Loucy (cell line): Measurements from ENCODE around the gene STK33.

Experiments used
- H2AFZ ChIP-seq: fragments of 200-600 bp; sonication (generic); 2 replicates; pipeline ENCODE4 v1.6.0; 2016; ENCODE audit warnings: antibody characterized with exemption, mild to moderate bottlenecking, low read length, moderate library complexity
- H3F3A ChIP-seq: fragments of 200-600 bp; 2 replicates; pipeline ENCODE4 v1.6.0; 2016; ENCODE audit warnings: antibody characterized with exemption, low read depth, mild to moderate bottlenecking
- H3K27me3 ChIP-seq: fragments of 200-600 bp; sonication (generic); 2 replicates; pipeline ENCODE4 v1.6.1; 2014; ENCODE audit warnings: low read length, mild to moderate bottlenecking; ENCODE audit not compliant: insufficient read depth, poor library complexity, severe bottlenecking
- H3K36me3 ChIP-seq: fragments of 200-600 bp; sonication (generic); 2 replicates; pipeline ENCODE4 v1.6.1; 2016; ENCODE audit warnings: low read length; ENCODE audit not compliant: insufficient read depth
- H3K4me1 ChIP-seq: fragments of 200-600 bp; sonication (generic); 2 replicates; pipeline ENCODE4 v1.5.1; 2014; ENCODE audit warnings: low read length, mild to moderate bottlenecking; ENCODE audit not compliant: insufficient read depth, poor library complexity, severe bottlenecking
- H3K4me2 ChIP-seq: fragments of 200-600 bp; sonication (generic); 2 replicates; pipeline ENCODE4 v1.6.0; 2014; ENCODE audit warnings: antibody characterized with exemption, low read length, low read depth, mild to moderate bottlenecking; ENCODE audit not compliant: poor library complexity, severe bottlenecking
- H3K4me3 ChIP-seq: fragments of 200-600 bp; sonication (generic); 2 replicates; pipeline ENCODE4 v1.5.1; 2014; ENCODE audit warnings: low read length, mild to moderate bottlenecking, mixed read lengths; ENCODE audit not compliant: poor library complexity, severe bottlenecking
- H3K79me2 ChIP-seq: fragments of 200-600 bp; sonication (generic); 2 replicates; pipeline ENCODE4 v1.6.1; 2014; ENCODE audit warnings: low read length; ENCODE audit not compliant: insufficient read depth
- H3K9ac ChIP-seq: fragments of 200-600 bp; sonication (generic); 2 replicates; pipeline ENCODE4 v1.6.0; 2014; ENCODE audit warnings: mild to moderate bottlenecking, low read depth, low read length, moderate library complexity; ENCODE audit not compliant: poor library complexity, severe bottlenecking
- H3K9me2 ChIP-seq: fragments of 200-600 bp; sonication (generic); replicated peaks from 2 replicates; pipeline ENCODE4 v1.6.1; 2016; ENCODE audit warnings: low read depth, low read length, mixed read lengths
- H3K9me3 ChIP-seq: fragments of 200-600 bp; sonication (generic); 2 replicates; pipeline ENCODE4 v1.6.1; 2014; ENCODE audit warnings: mild to moderate bottlenecking, antibody characterized with exemption, low read length, low read depth; ENCODE audit not compliant: insufficient read depth
- H4K20me1 ChIP-seq: fragments of 200-600 bp; sonication (generic); 2 replicates; pipeline ENCODE4 v1.6.0; 2014; ENCODE audit warnings: antibody characterized with exemption, low read length, mild to moderate bottlenecking; ENCODE audit not compliant: insufficient read depth, poor library complexity, severe bottlenecking
- CTCF ChIP-seq: fragments of 200-600 bp; sonication (generic); conservative IDR thresholded peaks from 2 replicates; pipeline ENCODE4 v1.5.1; 2014; ENCODE audit warnings: mild to moderate bottlenecking, antibody characterized with exemption, low read length
- EZH2phosphoT487 ChIP-seq: fragments of 200-600 bp; IDR thresholded peaks from 2 replicates; pipeline ENCODE4 v1.6.1; 2018; ENCODE audit warnings: antibody characterized with exemption, mild to moderate bottlenecking, moderate library complexity, borderline replicate concordance

The STK33 gene

GRCh38 chr11:8345179-8345578, 248.8 kb downstream of the STK33 start:
- H3K9me2 ChIP-seq = no peaks in the 10 kb centered on the region
- H3K27me3 ChIP-seq = no peaks in the 10 kb centered on the region
- no peaks in the 10 kb centered on the region for H3K79me2 ChIP-seq
- H3F3A ChIP-seq = no peaks in the 10 kb centered on the region
- H3K4me1 ChIP-seq = peaks cover 5% of the 10 kb centered on the region
- no peaks in the 10 kb centered on the region for H4K20me1 ChIP-seq
- TF ChIP-seq EZH2phosphoT487 = no peak
- no peak overlapping the region for H3K4me3 ChIP-seq
- no peak overlapping the region for H2AFZ ChIP-seq
- no peaks in the 10 kb centered on the region for H3K9me3 ChIP-seq
- H3K4me2 ChIP-seq = no peak overlapping the region
- no peaks in the 10 kb centered on the region for H3K36me3 ChIP-seq
- no peak overlapping the region for H3K9ac ChIP-seq

GRCh38 chr11:8344346-8344745, 249.7 kb downstream of the STK33 start:
- Histone ChIP-seq H3K4me2 (no peak overlapping the region), H3K79me2 (no peaks in the 10 kb centered on the region), H3K4me3 (no peak overlapping the region), H3K9me2 (no peaks in the 10 kb centered on the region), H3K4me1 (peaks cover 5% of the 10 kb centered on the region), H4K20me1 (no peaks in the 10 kb centered on the region), H2AFZ (no peak overlapping the region), H3F3A (no peaks in the 10 kb centered on the region), H3K27me3 (no peaks in the 10 kb centered on the region), H3K36me3 (no peaks in the 10 kb centered on the region), H3K9me3 (no peaks in the 10 kb centered on the region), H3K9ac (no peak overlapping the region)
- TF ChIP-seq EZH2phosphoT487 (no peak), CTCF (no peak)

GRCh38 chr11:8342821-8343681, 251.0 kb downstream of the STK33 start:
- Histone ChIP-seq H3K4me3 (no peak overlapping the region), H4K20me1 (no peaks in the 10 kb centered on the region), H3K4me2 (no peak overlapping the region), H2AFZ (no peak overlapping the region; the same call in 1 of the 2 replicates), H3K9me2 (no peaks in the 10 kb centered on the region), H3K9ac (no peak overlapping the region), H3K79me2 (no peaks in the 10 kb centered on the region), H3K27me3 (no peaks in the 10 kb centered on the region), H3K4me1 (peaks cover 5% of the 10 kb centered on the region), H3F3A (no peaks in the 10 kb centered on the region), H3K36me3 (no peaks in the 10 kb centered on the region), H3K9me3 (no peaks in the 10 kb centered on the region)
- TF ChIP-seq CTCF (no peak), EZH2phosphoT487 (no peak)
